AG20443 (cell line): ENCODE measurements around the gene SLC22A8.
"Not testable (repeated sequence)": the region's sequence is repeated elsewhere in the genome, so short reads cannot be mapped to it uniquely, and the experiment has no call there.

Experiments
- DNase-seq: peaks from one replicate; pipeline ENCODE4 v3.0.0; 2012; ENCODE audit warnings: low spot score, mixed read lengths

Gene SLC22A8

GRCh38 chr11:63015521-63016215 lies at the start of gene SLC22A8:
SLC22A8 (minus strand) TSS chr11:63015841; CDS start chr11:63014958, 883 bp downstream.
- DNase-seq, result no peak

GRCh38 chr11:63046203-63046602 lies 30.6 kb upstream of the SLC22A8 start:
- not testable (repeated sequence) for DNase-seq

DNA sequence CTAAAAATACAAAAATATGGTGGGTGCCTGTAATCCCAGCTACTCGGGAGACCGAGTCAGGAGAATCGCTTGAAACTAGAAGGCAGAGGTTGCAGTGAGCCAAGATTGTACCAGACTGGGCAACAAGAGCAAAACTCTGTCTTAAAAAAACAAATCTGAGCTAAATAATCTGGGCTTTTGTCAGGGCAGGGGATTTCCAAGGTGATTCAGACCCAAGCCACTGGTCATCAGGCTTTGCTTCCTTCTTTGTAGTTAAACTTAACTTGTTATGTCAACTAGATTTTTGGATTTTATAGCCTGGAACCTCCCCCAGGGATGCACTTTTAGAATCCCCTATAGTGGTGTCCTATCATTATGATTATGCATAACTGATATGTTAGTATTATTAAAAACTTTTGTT lies 27.0 kb upstream of the SLC22A8 start:
- no peak for DNase-seq

- DNase-seq, result peak; percentile 1
These were observed 16.8 kb upstream of the SLC22A8 start for GRCh38 chr11:63032457-63032856.

- peak; percentile 93 for DNase-seq
These were observed 8.4 kb upstream of the SLC22A8 start for GRCh38 chr11:63023841-63024648.

- DNase-seq, result no peak
These were observed 7.7 kb upstream of the SLC22A8 start for GRCh38 chr11:63023222-63023814.

DNA sequence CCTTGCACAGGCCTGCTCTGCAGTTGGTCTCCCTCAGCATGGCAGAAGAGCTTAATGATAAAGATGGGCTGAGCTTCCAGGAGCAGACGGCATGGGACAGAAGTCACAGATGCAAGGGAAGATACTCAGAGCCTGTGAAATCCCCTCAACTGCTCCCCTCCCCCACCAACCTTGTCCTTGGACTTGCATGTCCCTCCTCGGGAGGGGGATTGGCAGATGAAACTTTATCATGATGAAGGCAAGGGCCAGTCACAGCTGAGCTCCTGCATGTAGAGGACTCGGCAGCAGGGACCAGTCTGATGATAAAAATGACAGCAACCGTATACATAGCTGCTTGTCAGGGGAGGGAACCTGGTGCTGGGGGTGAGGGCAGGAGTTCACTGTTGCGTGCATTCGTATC lies 6.8 kb upstream of the SLC22A8 start:
- DNase-seq, result no peak

GRCh38 chr11:63020671-63021291 lies 5.1 kb upstream of the SLC22A8 start:
- DNase-seq, result no peak

- DNase-seq, result no peak
These were observed 3.9 kb upstream of the SLC22A8 start for GRCh38 chr11:63019506-63019905.

DNA sequence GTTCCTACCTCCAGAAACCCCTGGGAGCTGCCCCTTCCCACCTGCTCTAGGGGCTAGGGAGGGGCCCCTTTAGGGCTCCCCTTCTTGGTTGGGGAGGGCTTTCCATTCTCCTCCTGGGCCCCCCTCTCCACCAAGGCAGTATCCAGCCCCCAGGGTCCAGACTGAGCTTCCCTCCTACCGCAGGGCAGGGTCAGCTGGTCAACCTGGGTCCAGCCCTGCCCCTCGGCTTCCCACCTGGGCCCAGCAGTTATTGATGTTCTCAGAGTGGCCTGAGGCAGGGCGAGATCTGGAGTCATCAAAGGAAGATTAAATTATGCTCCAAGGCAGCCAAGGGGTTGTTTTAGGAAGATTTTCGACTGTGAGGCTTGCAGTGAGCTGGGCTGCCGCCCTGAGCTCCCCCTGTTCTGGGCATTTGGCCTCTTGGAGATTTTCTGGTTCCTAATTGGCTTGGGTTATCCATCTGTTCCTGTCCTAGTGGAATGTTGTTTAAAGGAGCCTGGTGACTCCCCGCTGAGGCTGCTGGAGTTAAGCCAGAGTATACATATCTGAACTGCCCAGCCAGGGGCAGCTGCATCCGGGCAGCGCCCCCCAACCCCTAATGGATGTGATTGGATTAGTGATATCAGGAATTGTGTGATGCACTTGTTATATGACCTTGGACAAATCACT lies 1.8 kb upstream of the SLC22A8 start:
- DNase-seq, result no peak

GRCh38 chr11:63014408-63015055 lies 1.1 kb downstream of the SLC22A8 start:
- no peak for DNase-seq

- DNase-seq, result no peak
These were observed 2.8 kb downstream of the SLC22A8 start for GRCh38 chr11:63012839-63013238.

GRCh38 chr11:63012430-63012829 lies 3.2 kb downstream of the SLC22A8 start:
- DNase-seq, result no peak

GRCh38 chr11:63010934-63011439 lies 4.7 kb downstream of the SLC22A8 start:
- DNase-seq, result no peak

GRCh38 chr11:63007920-63008319 lies 7.7 kb downstream of the SLC22A8 start:
- no peak for DNase-seq

DNA sequence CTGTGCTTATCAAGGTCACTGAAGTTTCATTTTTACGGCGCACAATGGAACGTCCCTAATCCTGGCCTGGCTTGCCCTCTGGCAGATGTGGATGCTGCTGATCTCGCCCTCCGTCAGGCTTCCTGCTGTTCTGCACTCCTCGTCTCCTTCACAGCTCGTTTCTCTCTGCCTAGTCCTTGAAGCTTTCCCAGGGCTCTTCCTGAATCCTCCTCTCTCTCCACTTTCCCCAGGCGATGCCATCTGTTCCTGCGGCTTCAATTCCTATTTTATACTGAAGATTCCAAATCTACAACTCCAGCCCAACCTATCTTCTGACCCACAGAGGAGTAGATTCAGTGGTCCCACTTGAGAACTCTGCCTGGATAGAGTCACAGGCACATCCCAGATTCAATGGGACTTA lies 14.2 kb downstream of the SLC22A8 start:
- DNase-seq, result no peak

DNA sequence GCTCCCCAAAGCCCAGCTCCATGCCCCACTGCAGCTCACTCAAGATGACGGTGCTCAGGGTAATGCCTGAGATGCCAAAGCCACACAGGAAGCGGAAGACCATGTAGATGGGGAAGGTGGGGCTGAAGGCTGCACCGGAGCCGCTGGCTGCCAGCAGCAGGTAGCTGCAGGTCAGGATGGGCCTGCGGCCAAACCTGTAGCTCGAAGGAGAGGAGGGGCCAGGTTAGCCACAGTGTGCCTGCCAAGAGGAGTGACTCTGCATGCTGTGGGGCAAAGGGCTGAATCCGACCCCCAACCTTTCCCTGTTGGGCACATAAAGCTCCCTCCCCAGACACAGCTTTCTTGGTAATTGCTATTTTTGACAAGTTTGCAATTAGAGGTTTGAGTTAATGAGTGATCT lies 16.0 kb downstream of the SLC22A8 start:
- no peak for DNase-seq

GRCh38 chr11:62999156-62999555 lies 16.5 kb downstream of the SLC22A8 start:
- no peak for DNase-seq

- DNase-seq, result no peak
These were observed 19.4 kb downstream of the SLC22A8 start for GRCh38 chr11:62996271-62996670.

DNA sequence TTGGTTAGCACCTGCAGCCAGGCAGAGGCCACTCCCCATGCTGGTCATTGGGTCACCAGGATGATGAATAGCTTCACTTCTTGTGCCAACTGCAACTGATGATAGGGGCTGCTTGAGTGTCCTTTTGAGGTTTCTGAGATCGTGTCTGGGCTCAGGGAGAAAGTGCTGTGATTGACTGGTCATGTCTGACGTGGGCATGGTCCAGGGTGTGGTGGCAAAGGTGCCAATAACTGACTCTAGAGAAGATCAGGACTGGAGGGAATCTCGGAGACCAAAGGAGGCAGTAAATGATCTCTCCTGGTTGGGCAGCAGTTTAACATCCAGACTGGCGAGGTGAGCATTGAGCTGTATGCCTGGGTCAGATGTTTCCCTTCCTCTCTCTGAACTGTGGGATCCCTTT lies 20.9 kb downstream of the SLC22A8 start:
- DNase-seq, result no peak

GRCh38 chr11:62988276-62988675 lies 27.4 kb downstream of the SLC22A8 start:
- DNase-seq, result no peak
